GM18519 (cell line): ENCODE measurements around the gene ASCL1.

Experiments
- ATAC-seq: cut with Tn5 transposase; IDR thresholded peaks from one replicate; pipeline ENCODE4 v1.9.1; 2021; ENCODE audit warnings: mild to moderate bottlenecking, moderate library complexity; ENCODE audit not compliant: unreplicated experiment, low FRiP score

The ASCL1 gene

GRCh38 chr12:102957339-102958050, at the start of gene ASCL1:
TSS of gene ASCL1 (plus strand) at chr12:102957674. CDS start at chr12:102958245, 571 bp downstream.
- no peak for ATAC-seq

- no peak for ATAC-seq
Measured at GRCh38 chr12:102907918-102908317, 49.6 kb upstream of the ASCL1 start.

GRCh38 chr12:102910137-102910536, 47.3 kb upstream of the ASCL1 start:
- no peak for ATAC-seq

GRCh38 chr12:102910792-102911191, 46.7 kb upstream of the ASCL1 start:
- ATAC-seq = no peak

GRCh38 chr12:102911320-102911719, 46.2 kb upstream of the ASCL1 start:
- ATAC-seq = no peak

GRCh38 chr12:102912258-102912657, 45.2 kb upstream of the ASCL1 start:
- no peak for ATAC-seq

- ATAC-seq = no peak
Measured at GRCh38 chr12:102913453-102914226, 43.8 kb upstream of the ASCL1 start.

- no peak for ATAC-seq
Measured at GRCh38 chr12:102916252-102917025, 41.0 kb upstream of the ASCL1 start.

- ATAC-seq = no peak
Measured at GRCh38 chr12:102917026-102917787, 40.3 kb upstream of the ASCL1 start, which contains the start of gene PAH. TSS of gene PAH (minus strand) at chr12:102917244. CDS start at chr12:102917130, 114 bp downstream.

GRCh38 chr12:102918840-102919239, 38.6 kb upstream of the ASCL1 start:
- ATAC-seq = no peak

GRCh38 chr12:102920271-102920670, 37.2 kb upstream of the ASCL1 start:
- no peak for ATAC-seq

GRCh38 chr12:102921240-102921639, 36.2 kb upstream of the ASCL1 start:
- no peak for ATAC-seq

GRCh38 chr12:102927220-102927619, 30.3 kb upstream of the ASCL1 start:
- ATAC-seq = no peak

GRCh38 chr12:102933168-102933567, 24.3 kb upstream of the ASCL1 start:
- no peak for ATAC-seq

GRCh38 chr12:102939059-102939458, 18.4 kb upstream of the ASCL1 start:
- ATAC-seq = no peak

- no peak for ATAC-seq
Measured at GRCh38 chr12:102939670-102940222, 17.7 kb upstream of the ASCL1 start.

- no peak for ATAC-seq
Measured at GRCh38 chr12:102946042-102946441, 11.4 kb upstream of the ASCL1 start.

GRCh38 chr12:102948941-102949352, 8.5 kb upstream of the ASCL1 start:
- ATAC-seq = no peak

GRCh38 chr12:102950107-102950949, 7.1 kb upstream of the ASCL1 start:
- ATAC-seq = no peak
